HG02623 (cell line): ENCODE data around the gene MRPS16.

Experiments
- ATAC-seq: cut with Tn5 transposase; IDR thresholded peaks from one replicate; pipeline ENCODE4 v1.9.1; 2021; ENCODE audit warnings: moderate library complexity; ENCODE audit not compliant: unreplicated experiment

The MRPS16 gene

GRCh38 chr10:73205081-73205480, 47.4 kb downstream of the MRPS16 start:
- ATAC-seq, result no peak
